HCT116 (cell line): ENCODE data around the gene TBC1D28. TPM values are rescaled to one million over a fixed set of nuclear protein-coding genes. Genes with fewer than 3 reads are reported as not detected.
"Not testable (repeated sequence)": the region's sequence is repeated elsewhere in the genome, so short reads cannot be mapped to it uniquely, and the experiment has no call there.

ENCODE experiments used
- ATAC-seq: fragments of 200-7000 bp; cut with Tn5 transposase; 2 replicates; pipeline ENCODE4 v1.9.1; 2020; ENCODE audit warnings: mild to moderate bottlenecking, moderate library complexity
- BruUV-seq: library from RNA; stranded (reverse); fragments of 400-500 nt; replicated peaks from 2 replicates; lab custom pipeline; 2021; lab: Mats Ljungman, UMichigan
- CTCF ChIA-PET: fragments of 300-600 bp; sonication (Branson Sonifier 250); formaldehyde crosslinking; loops from one replicate; lab custom pipeline; 2021; ENCODE audit warnings: antibody characterized with exemption; lab: Charles Lee
- POLR2A ChIA-PET: fragments of 300-600, 350-600 bp; sonication (Branson Sonifier 250); formaldehyde crosslinking; loops from one replicate; lab custom pipeline; 2021; ENCODE audit warnings: antibody characterized with exemption; lab: Charles Lee
- RAD21 ChIA-PET, 2 experiments: fragments of 300-600 bp; sonication (Branson Sonifier 250); formaldehyde crosslinking; loops; one replicate each; lab custom pipeline; 2023; ENCODE audit warnings: low total read pairs in 2 of 2; ENCODE audit not compliant: uncharacterized antibody in 2 of 2, unreplicated experiment in 2 of 2, low non-redundant PET in 1 of 2; lab: Charles Lee
- DNase-seq: peaks from one replicate; pipeline ENCODE4 v3.0.0-alpha.2; 2010; ENCODE audit warnings: low read depth, low spot score
- H2AFZ ChIP-seq: fragments of 200-600 bp; shearing (Covaris generic), sonication (generic); 2 replicates; pipeline ENCODE4 v1.6.1; 2017; ENCODE audit warnings: low read depth, mixed run types, mixed read lengths, antibody characterized with exemption, low read length; ENCODE audit not compliant: poor library complexity, severe bottlenecking
- H3K27ac ChIP-seq: 2 replicates; pipeline ENCODE4 v1.5.1; 2012; ENCODE audit warnings: low read depth, low read length
- H3K27me3 ChIP-seq: fragments of 200-600 bp; sonication (generic); 2 replicates; pipeline ENCODE4 v1.6.1; 2016; ENCODE audit warnings: mixed run types, low read length, mixed read lengths; ENCODE audit not compliant: insufficient read depth
- H3K36me3 ChIP-seq, 2 experiments: fragments of 200-500 bp in 1 of 2; fragments of 200-600 bp in 1 of 2; sonication (Bioruptor generic) in 1 of 2; sonication (generic) in 1 of 2; 2 replicates each; pipeline versions ENCODE4 v1.5.1 to v1.6.1; 2014 to 2016; ENCODE audit warnings: low read length in 2 of 2, inconsistent platforms in 1 of 2, mixed read lengths in 1 of 2, mixed run types in 1 of 2; ENCODE audit not compliant: insufficient read depth in 2 of 2, control insufficient read depth in 1 of 2
- H3K4me1 ChIP-seq, 2 experiments: fragments of 200-600 bp in 1 of 2; sonication (generic) in 1 of 2; 2 replicates each; pipeline versions ENCODE4 v1.5.1 to v1.6.1; 2012 to 2017; ENCODE audit warnings: low read length in 2 of 2, inconsistent platforms in 1 of 2, mild to moderate bottlenecking in 1 of 2, mixed read lengths in 1 of 2, mixed run types in 1 of 2, moderate library complexity in 1 of 2; ENCODE audit not compliant: insufficient read depth in 2 of 2, control insufficient read depth in 1 of 2
- H3K4me2 ChIP-seq: fragments of 200-600 bp; sonication (generic); 2 replicates; pipeline ENCODE4 v1.6.1; 2017; ENCODE audit warnings: mixed run types, low read length, mixed read lengths
- H3K4me3 ChIP-seq, 2 experiments: fragments of 200-600 bp in 1 of 2; sonication (generic) in 1 of 2; replicated peaks in 1 of 2; 2 replicates each; pipeline ENCODE4 v1.5.1; 2011 to 2016; ENCODE audit warnings: low read length in 2 of 2, control low read depth in 1 of 2, low read depth in 1 of 2, mild to moderate bottlenecking in 1 of 2, mixed read lengths in 1 of 2, mixed run types in 1 of 2
- H3K79me2 ChIP-seq: fragments of 200-600 bp; sonication (generic); 2 replicates; pipeline ENCODE4 v1.6.1; 2017; ENCODE audit warnings: mild to moderate bottlenecking, mixed run types, low read length, moderate library complexity, mixed read lengths; ENCODE audit not compliant: insufficient read depth
- H3K9ac ChIP-seq: fragments of 200-600 bp; sonication (generic); 2 replicates; pipeline ENCODE4 v1.6.1; 2016; ENCODE audit warnings: low read length, mixed read lengths
- H3K9me2 ChIP-seq: fragments of 200-600 bp; sonication (generic), shearing (Covaris generic); 2 replicates; pipeline ENCODE4 v1.6.1; 2017; ENCODE audit warnings: mixed run types, mild to moderate bottlenecking, moderate library complexity; ENCODE audit not compliant: insufficient read depth
- H3K9me3 ChIP-seq, 2 experiments: fragments of 200-500 bp in 1 of 2; fragments of 200-600 bp in 1 of 2; sonication (Bioruptor generic) in 1 of 2; sonication (generic) in 1 of 2; 2 replicates each; pipeline ENCODE4 v1.6.1; 2014 to 2017; ENCODE audit warnings: low read length in 2 of 2, mixed read lengths in 2 of 2, inconsistent platforms in 1 of 2, low read depth in 1 of 2, mild to moderate bottlenecking in 1 of 2, mixed run types in 1 of 2, moderate library complexity in 1 of 2; ENCODE audit not compliant: control insufficient read depth in 1 of 2, insufficient read depth in 1 of 2
- H4K20me1 ChIP-seq: fragments of 200-600 bp; sonication (generic), shearing (Covaris generic); 2 replicates; pipeline ENCODE4 v1.6.1; 2017; ENCODE audit warnings: mixed run types, mild to moderate bottlenecking, moderate library complexity; ENCODE audit not compliant: insufficient read depth
- intact Hi-C: fragments of 100-400 bp; cut with micrococcal nuclease; formaldehyde crosslinking; loops from 2 replicates; pipeline ENCODE4 v1.10.0; 2022
- total RNA-seq: library from RNA; stranded (reverse); gene quantifications from one replicate; pipeline ENCODE4 v1.2.1, GENCODE V29; 2021; ENCODE audit not compliant: unreplicated experiment

TBC1D28 gene
- total RNA-seq, 1 experiment from 2014 or later: not detected

- RAD21 ChIA-PET, H3K4me1 ChIP-seq, H2AFZ ChIP-seq, POLR2A ChIA-PET, H3K4me3 ChIP-seq, H3K79me2 ChIP-seq, H3K9me3 ChIP-seq, H3K9ac ChIP-seq, H3K27ac ChIP-seq, BruUV-seq, H3K9me2 ChIP-seq, H3K36me3 ChIP-seq, intact Hi-C loops, ATAC-seq, H3K27me3 ChIP-seq, H4K20me1 ChIP-seq, DNase-seq, H3K4me2 ChIP-seq: not testable (repeated sequence)
- CTCF ChIA-PET: interaction anchor here (0.7 kb wide), 1 partner anchor 10 kb away, joined by 3 read pairs; no protein-coding TSS in a partner anchor
These were observed 8.0 kb downstream of the TBC1D28 start for GRCh38 chr17:18636237-18636636.

- POLR2A ChIA-PET, H3K4me1 ChIP-seq, H3K4me2 ChIP-seq, H3K4me3 ChIP-seq, DNase-seq, H3K36me3 ChIP-seq, H3K27ac ChIP-seq, H3K9me3 ChIP-seq, BruUV-seq, H2AFZ ChIP-seq, H3K79me2 ChIP-seq, ATAC-seq, RAD21 ChIA-PET, intact Hi-C loops, H3K27me3 ChIP-seq, H3K9ac ChIP-seq, H4K20me1 ChIP-seq, H3K9me2 ChIP-seq: not testable (repeated sequence)
- CTCF ChIA-PET: interaction anchor here (0.7 kb wide), 1 partner anchor 10 kb away, joined by 3 read pairs; no protein-coding TSS in a partner anchor
These were observed 8.4 kb downstream of the TBC1D28 start for GRCh38 chr17:18635773-18636172.

GRCh38 chr17:18634550-18635263 is 9.5 kb downstream of the TBC1D28 start:
- intact Hi-C loops, H2AFZ ChIP-seq, H3K9ac ChIP-seq, H3K36me3 ChIP-seq, H4K20me1 ChIP-seq, RAD21 ChIA-PET, DNase-seq, H3K9me3 ChIP-seq, ATAC-seq, POLR2A ChIA-PET, CTCF ChIA-PET, H3K79me2 ChIP-seq, BruUV-seq, H3K9me2 ChIP-seq, H3K4me1 ChIP-seq, H3K4me2 ChIP-seq, H3K27ac ChIP-seq, H3K27me3 ChIP-seq, H3K4me3 ChIP-seq: not testable (repeated sequence)
